IgD-negative memory B cell (primary cell): ENCODE data around the gene RILPL1. TPM values are rescaled to one million over a fixed set of nuclear protein-coding genes. Genes with fewer than 3 reads are reported as not detected.
A peak's percentile ranks its signal among the peaks of the same experiment; 100 is the strongest.
"Not testable (repeated sequence)": the region's sequence is repeated elsewhere in the genome, so short reads cannot be mapped to it uniquely, and the experiment has no call there.

Experiments
- H3K27ac Mint-ChIP-seq, 3 donors: one replicate each; pipeline ENCODE4 v1.8.0; 2020 to 2022; ENCODE audit warnings: mild to moderate bottlenecking in 3 of 3, mixed read lengths in 3 of 3, moderate library complexity in 1 of 3
- H3K27me3 Mint-ChIP-seq: one replicate; pipeline ENCODE4 v1.8.0; 2021; ENCODE audit warnings: mixed read lengths
- H3K36me3 Mint-ChIP-seq: one replicate; pipeline ENCODE4 v1.8.0; 2020; ENCODE audit warnings: mild to moderate bottlenecking, mixed read lengths
- H3K4me1 Mint-ChIP-seq, 3 donors: one replicate each; pipeline ENCODE4 v1.8.0; 2020 to 2022; ENCODE audit warnings: mixed read lengths in 3 of 3, mild to moderate bottlenecking in 1 of 3
- H3K4me3 Mint-ChIP-seq, 4 donors: one replicate each; pipeline ENCODE4 v1.8.0; 2020 to 2022; ENCODE audit warnings: mild to moderate bottlenecking in 4 of 4, mixed read lengths in 4 of 4, moderate library complexity in 3 of 4
- H3K9me3 Mint-ChIP-seq, 3 donors: one replicate each; pipeline ENCODE4 v1.8.0; 2020 to 2021; ENCODE audit warnings: mixed read lengths in 3 of 3, mild to moderate bottlenecking in 1 of 3
- polyA plus RNA-seq: library from polyadenylated mRNA; unstranded; fragments of 300-500 nt; fragmentation: Illumina TruSeq; gene quantifications from one replicate; pipeline ENCODE4 v1.2.3, GENCODE V29; 2021

Gene RILPL1
- polyA plus RNA-seq, 1 donor from 2014 or later = 0.08 TPM

GRCh38 chr12:123543541-123543940, 10.0 kb upstream of the RILPL1 start:
- H3K4me1 Mint-ChIP-seq = peaks cover 0 to 3% (median 0%) of the 10 kb centered on the region in 3 donors
- H3K27me3 Mint-ChIP-seq = peaks cover 6% of the 10 kb centered on the region
- H3K9me3 Mint-ChIP-seq = no peaks in the 10 kb centered on the region
- no peak overlapping the region for H3K27ac Mint-ChIP-seq
- H3K4me3 Mint-ChIP-seq = no peak overlapping the region
- no peaks in the 10 kb centered on the region for H3K36me3 Mint-ChIP-seq

- no peaks in the 10 kb centered on the region for H3K9me3 Mint-ChIP-seq
- H3K36me3 Mint-ChIP-seq = no peaks in the 10 kb centered on the region
- H3K4me3 Mint-ChIP-seq = no peak overlapping the region
- H3K4me1 Mint-ChIP-seq = peaks cover 0 to 3% (median 0%) of the 10 kb centered on the region in 3 donors
- no peaks in the 10 kb centered on the region for H3K27me3 Mint-ChIP-seq
- H3K27ac Mint-ChIP-seq = no peak overlapping the region
Observed at GRCh38 chr12:123540899-123541662, 7.6 kb upstream of the RILPL1 start.

- H3K4me3 Mint-ChIP-seq = peak overlapping the region in 1 of 4 donors; percentile 68
- not testable (repeated sequence) for H3K36me3 Mint-ChIP-seq, H3K27me3 Mint-ChIP-seq, H3K9me3 Mint-ChIP-seq, H3K27ac Mint-ChIP-seq
- peaks cover 9 to 13% (median 11%) of the 10 kb centered on the region in 3 donors for H3K4me1 Mint-ChIP-seq
Observed at GRCh38 chr12:123535952-123536351, 2.4 kb upstream of the RILPL1 start.

GRCh38 chr12:123532808-123533649, 490 bp downstream of the RILPL1 start:
- Mint-ChIP-seq H3K27me3 (no peaks in the 10 kb centered on the region), H3K27ac (peak overlapping the region in 2 of 3 donors; percentile 60 to 67), H3K4me1 (peaks cover 9 to 13% (median 13%) of the 10 kb centered on the region in 3 donors), H3K36me3 (peaks cover 4% of the 10 kb centered on the region), H3K4me3 (peak overlapping the region; percentile 77 to 95 (median 92)), H3K9me3 (no peaks in the 10 kb centered on the region)

- Mint-ChIP-seq H3K4me1 (peaks cover 9 to 13% (median 13%) of the 10 kb centered on the region in 3 donors), H3K4me3 (peak overlapping the region; percentile 77 to 95 (median 92)), H3K36me3 (peaks cover 6% of the 10 kb centered on the region), H3K27me3 (no peaks in the 10 kb centered on the region), H3K27ac (peak overlapping the region; percentile 60 to 78 (median 67)), H3K9me3 (no peaks in the 10 kb centered on the region)
Observed at GRCh38 chr12:123532019-123532418, 1.5 kb downstream of the RILPL1 start.

GRCh38 chr12:123531091-123531490, 2.4 kb downstream of the RILPL1 start:
- Mint-ChIP-seq H3K4me3 (peak overlapping the region in 1 of 4 donors; percentile 45), H3K27ac (no peak overlapping the region), H3K4me1 (peaks cover 9 to 13% (median 13%) of the 10 kb centered on the region in 3 donors), H3K9me3 (no peaks in the 10 kb centered on the region), H3K36me3 (peaks cover 8% of the 10 kb centered on the region), H3K27me3 (no peaks in the 10 kb centered on the region)

- no peak overlapping the region for H3K27ac Mint-ChIP-seq
Observed at GRCh38 chr12:123530668-123531067, 2.9 kb downstream of the RILPL1 start.

GRCh38 chr12:123529686-123530085, 3.8 kb downstream of the RILPL1 start:
- no peak overlapping the region for H3K27ac Mint-ChIP-seq
- H3K36me3 Mint-ChIP-seq = peaks cover 8% of the 10 kb centered on the region
- H3K4me3 Mint-ChIP-seq = peak overlapping the region in 2 of 4 donors; percentile 1 to 9
- no peaks in the 10 kb centered on the region for H3K9me3 Mint-ChIP-seq
- peaks cover 10 to 13% (median 13%) of the 10 kb centered on the region in 3 donors for H3K4me1 Mint-ChIP-seq
- H3K27me3 Mint-ChIP-seq = no peaks in the 10 kb centered on the region

More at GRCh38 chr12:123530668-123531067, 2.9 kb downstream of the RILPL1 start:
- Mint-ChIP-seq H3K4me3 (peak overlapping the region in 1 of 4 donors; percentile 46), H3K27me3 (no peaks in the 10 kb centered on the region), H3K9me3 (no peaks in the 10 kb centered on the region), H3K36me3 (peaks cover 8% of the 10 kb centered on the region), H3K4me1 (peaks cover 9 to 13% (median 13%) of the 10 kb centered on the region in 3 donors)

GRCh38 chr12:123528858-123529257, 4.7 kb downstream of the RILPL1 start:
- H3K27me3 Mint-ChIP-seq = no peaks in the 10 kb centered on the region
- no peak overlapping the region for H3K4me3 Mint-ChIP-seq
- H3K9me3 Mint-ChIP-seq = no peaks in the 10 kb centered on the region
- H3K27ac Mint-ChIP-seq = no peak overlapping the region
- peaks cover 8% of the 10 kb centered on the region for H3K36me3 Mint-ChIP-seq
- H3K4me1 Mint-ChIP-seq = peaks cover 12 to 13% (median 13%) of the 10 kb centered on the region in 3 donors

- H3K27me3 Mint-ChIP-seq = no peaks in the 10 kb centered on the region
- no peaks in the 10 kb centered on the region for H3K9me3 Mint-ChIP-seq
Observed at GRCh38 chr12:123526542-123527080, 6.9 kb downstream of the RILPL1 start.

GRCh38 chr12:123524378-123524777, 9.1 kb downstream of the RILPL1 start:
- peak overlapping the region in 1 of 3 donors; percentile 76 for H3K27ac Mint-ChIP-seq
- H3K4me1 Mint-ChIP-seq = peaks cover 0 to 4% (median 0%) of the 10 kb centered on the region in 3 donors
- H3K4me3 Mint-ChIP-seq = no peak overlapping the region
- no peaks in the 10 kb centered on the region for H3K27me3 Mint-ChIP-seq
- H3K36me3 Mint-ChIP-seq = peaks cover 13% of the 10 kb centered on the region
- no peaks in the 10 kb centered on the region for H3K9me3 Mint-ChIP-seq

More at GRCh38 chr12:123526542-123527080, 6.9 kb downstream of the RILPL1 start:
- H3K4me3 Mint-ChIP-seq = no peak overlapping the region
- H3K4me1 Mint-ChIP-seq = peaks cover under 1 to 8% (median 1%) of the 10 kb centered on the region in 3 donors
- peaks cover 11% of the 10 kb centered on the region for H3K36me3 Mint-ChIP-seq
- no peak overlapping the region for H3K27ac Mint-ChIP-seq

GRCh38 chr12:123523518-123523917, 10.0 kb downstream of the RILPL1 start:
- H3K27ac Mint-ChIP-seq = no peak overlapping the region
- no peaks in the 10 kb centered on the region for H3K27me3 Mint-ChIP-seq
- H3K4me1 Mint-ChIP-seq = peaks cover 0 to 4% (median 0%) of the 10 kb centered on the region in 3 donors
- H3K9me3 Mint-ChIP-seq = no peaks in the 10 kb centered on the region
- H3K36me3 Mint-ChIP-seq = peaks cover 12% of the 10 kb centered on the region
- no peak overlapping the region for H3K4me3 Mint-ChIP-seq

GRCh38 chr12:123522164-123522563, 11.4 kb downstream of the RILPL1 start:
- Mint-ChIP-seq H3K9me3 (no peaks in the 10 kb centered on the region), H3K36me3 (peaks cover 10% of the 10 kb centered on the region), H3K27me3 (no peaks in the 10 kb centered on the region), H3K4me1 (peaks cover 0 to 4% (median 0%) of the 10 kb centered on the region in 3 donors), H3K4me3 (no peak overlapping the region), H3K27ac (no peak overlapping the region)

GRCh38 chr12:123520567-123521474, 12.7 kb downstream of the RILPL1 start:
- H3K36me3 Mint-ChIP-seq = peaks cover 10% of the 10 kb centered on the region
- peaks cover 0 to 4% (median 0%) of the 10 kb centered on the region in 3 donors for H3K4me1 Mint-ChIP-seq
- no peaks in the 10 kb centered on the region for H3K27me3 Mint-ChIP-seq
- H3K9me3 Mint-ChIP-seq = no peaks in the 10 kb centered on the region
- H3K27ac Mint-ChIP-seq = no peak overlapping the region
- no peak overlapping the region for H3K4me3 Mint-ChIP-seq
